AG09319 (cell line): Measurements from ENCODE around the gene SLC7A4.

ENCODE experiments used
- DNase-seq: peaks from one replicate; pipeline ENCODE4 v3.0.0-alpha.2; 2010; ENCODE audit warnings: low read depth; ENCODE audit errors: extremely low read depth
- TF ChIP-seq, protein P1 (sequence below): IDR thresholded peaks from 2 replicates; pipeline ENCODE4 v1.5.1; 2011; ENCODE audit warnings: low read depth, mild to moderate bottlenecking, inconsistent platforms, low read length, moderate library complexity

The SLC7A4 gene

DNA sequence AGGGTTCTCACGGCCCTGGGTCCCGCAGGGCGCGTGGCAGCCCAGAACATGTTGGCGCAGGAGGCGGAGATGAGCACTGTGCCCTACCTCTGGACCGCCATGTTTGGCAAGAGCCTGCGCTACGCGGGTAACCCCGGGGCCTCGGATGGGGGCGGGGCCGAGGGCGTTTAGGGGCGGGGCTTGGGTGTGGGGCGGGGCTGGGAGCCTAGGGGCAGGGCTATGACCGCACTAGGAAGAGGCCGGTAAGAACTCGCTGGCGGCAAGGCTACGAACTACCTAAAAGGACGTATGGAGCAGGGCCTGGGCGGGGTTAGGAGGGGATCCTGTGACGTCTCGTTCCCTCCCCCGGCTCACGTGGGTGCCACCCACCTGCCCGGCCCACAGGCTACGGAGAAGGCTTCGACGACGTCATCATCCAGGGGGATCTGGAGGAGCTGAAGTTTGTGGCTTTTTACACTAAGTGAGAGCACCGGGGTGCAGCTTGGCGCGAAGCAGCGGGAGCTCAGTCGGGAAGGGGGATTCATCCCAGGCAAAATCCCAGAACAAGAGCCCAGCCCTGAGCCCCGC, 53.0 kb downstream of the SLC7A4 start:
- TF ChIP-seq, protein P1, sequence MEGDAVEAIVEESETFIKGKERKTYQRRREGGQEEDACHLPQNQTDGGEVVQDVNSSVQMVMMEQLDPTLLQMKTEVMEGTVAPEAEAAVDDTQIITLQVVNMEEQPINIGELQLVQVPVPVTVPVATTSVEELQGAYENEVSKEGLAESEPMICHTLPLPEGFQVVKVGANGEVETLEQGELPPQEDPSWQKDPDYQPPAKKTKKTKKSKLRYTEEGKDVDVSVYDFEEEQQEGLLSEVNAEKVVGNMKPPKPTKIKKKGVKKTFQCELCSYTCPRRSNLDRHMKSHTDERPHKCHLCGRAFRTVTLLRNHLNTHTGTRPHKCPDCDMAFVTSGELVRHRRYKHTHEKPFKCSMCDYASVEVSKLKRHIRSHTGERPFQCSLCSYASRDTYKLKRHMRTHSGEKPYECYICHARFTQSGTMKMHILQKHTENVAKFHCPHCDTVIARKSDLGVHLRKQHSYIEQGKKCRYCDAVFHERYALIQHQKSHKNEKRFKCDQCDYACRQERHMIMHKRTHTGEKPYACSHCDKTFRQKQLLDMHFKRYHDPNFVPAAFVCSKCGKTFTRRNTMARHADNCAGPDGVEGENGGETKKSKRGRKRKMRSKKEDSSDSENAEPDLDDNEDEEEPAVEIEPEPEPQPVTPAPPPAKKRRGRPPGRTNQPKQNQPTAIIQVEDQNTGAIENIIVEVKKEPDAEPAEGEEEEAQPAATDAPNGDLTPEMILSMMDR: no peak
- no peak for DNase-seq
